Uterus (tissue), 2 donors: ENCODE measurements around the gene SARS1.

Experiments used
- POLR2A ChIP-seq, 2 donors: fragments of 450-650 bp; IDR thresholded peaks; one replicate each; pipeline ENCODE4 v1.6.1; 2016; ENCODE audit warnings: antibody characterized with exemption in 2 of 2, mild to moderate bottlenecking in 1 of 2, moderate library complexity in 1 of 2
- TF ChIP-seq, protein P1 (sequence below), 4 experiments: fragments of 200-600 bp in 2 of 4; fragments of 450-650 bp in 2 of 4; sonication (generic) in 2 of 4; IDR thresholded peaks; one replicate each; pipeline ENCODE4 v1.5.1; 2016 to 2019; ENCODE audit warnings: antibody characterized with exemption in 4 of 4, mild to moderate bottlenecking in 2 of 4, moderate library complexity in 1 of 4

- TF ChIP-seq, protein P1, sequence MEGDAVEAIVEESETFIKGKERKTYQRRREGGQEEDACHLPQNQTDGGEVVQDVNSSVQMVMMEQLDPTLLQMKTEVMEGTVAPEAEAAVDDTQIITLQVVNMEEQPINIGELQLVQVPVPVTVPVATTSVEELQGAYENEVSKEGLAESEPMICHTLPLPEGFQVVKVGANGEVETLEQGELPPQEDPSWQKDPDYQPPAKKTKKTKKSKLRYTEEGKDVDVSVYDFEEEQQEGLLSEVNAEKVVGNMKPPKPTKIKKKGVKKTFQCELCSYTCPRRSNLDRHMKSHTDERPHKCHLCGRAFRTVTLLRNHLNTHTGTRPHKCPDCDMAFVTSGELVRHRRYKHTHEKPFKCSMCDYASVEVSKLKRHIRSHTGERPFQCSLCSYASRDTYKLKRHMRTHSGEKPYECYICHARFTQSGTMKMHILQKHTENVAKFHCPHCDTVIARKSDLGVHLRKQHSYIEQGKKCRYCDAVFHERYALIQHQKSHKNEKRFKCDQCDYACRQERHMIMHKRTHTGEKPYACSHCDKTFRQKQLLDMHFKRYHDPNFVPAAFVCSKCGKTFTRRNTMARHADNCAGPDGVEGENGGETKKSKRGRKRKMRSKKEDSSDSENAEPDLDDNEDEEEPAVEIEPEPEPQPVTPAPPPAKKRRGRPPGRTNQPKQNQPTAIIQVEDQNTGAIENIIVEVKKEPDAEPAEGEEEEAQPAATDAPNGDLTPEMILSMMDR (IDR thresholded peaks at IDR 0.05) = no peak
- TF ChIP-seq POLR2A (IDR thresholded peaks at IDR 0.05) = no peak
These were observed 68.8 kb downstream of the SARS1 start for GRCh38 chr1:109282497-109282951.
